ENCODE data around the gene SPNS2.

The SPNS2 gene

DNA sequence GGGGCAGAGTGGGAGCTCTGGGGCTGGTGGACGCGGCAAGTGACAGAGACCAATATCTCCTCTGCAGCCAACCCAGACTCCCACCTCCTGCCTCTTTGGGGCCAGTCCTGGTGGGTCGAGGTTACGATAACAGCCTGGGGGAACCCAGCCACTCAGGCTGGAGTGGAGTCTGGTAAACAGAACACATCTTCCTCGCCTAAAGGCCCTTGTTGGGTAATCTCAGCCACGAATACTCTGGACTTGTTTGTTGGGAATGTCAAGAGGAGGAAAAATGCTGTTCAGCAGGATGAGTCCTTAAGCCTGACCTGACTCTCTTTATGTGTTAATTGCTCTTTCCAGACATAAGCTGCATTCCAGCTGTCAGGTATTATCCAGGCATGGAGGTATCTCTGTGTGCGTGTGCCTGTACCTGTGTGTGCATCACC lies 8.0 kb upstream of the SPNS2 start:
- TF ChIP-seq ZBTB7A (IDR thresholded peaks at IDR 0.05; ENCODE audit: low read depth) (no peak), YY1 (IDR thresholded peaks at IDR 0.05; ENCODE audit: low read depth) (no peak), TAF1 (IDR thresholded peaks at IDR 0.05; ENCODE audit: low read depth) (no peak), TCF12 (IDR thresholded peaks at IDR 0.05; ENCODE audit: low read depth) (no peak), RAD21 (IDR thresholded peaks at IDR 0.05; ENCODE audit: low read depth) (no peak), CEBPB (IDR thresholded peaks at IDR 0.05) (no peak), CREB1 (IDR thresholded peaks at IDR 0.05; ENCODE audit: low read depth) (no peak), EGR1 (IDR thresholded peaks at IDR 0.05) (no peak), TEAD4 (IDR thresholded peaks at IDR 0.05) (no peak), FOXM1 (IDR thresholded peaks at IDR 0.05; ENCODE audit: borderline replicate concordance, low read depth) (no peak), NFIC (IDR thresholded peaks at IDR 0.05) (no peak), EP300 (IDR thresholded peaks at IDR 0.05; ENCODE audit: borderline replicate concordance) (no peak)
- TF ChIP-seq, protein P1, sequence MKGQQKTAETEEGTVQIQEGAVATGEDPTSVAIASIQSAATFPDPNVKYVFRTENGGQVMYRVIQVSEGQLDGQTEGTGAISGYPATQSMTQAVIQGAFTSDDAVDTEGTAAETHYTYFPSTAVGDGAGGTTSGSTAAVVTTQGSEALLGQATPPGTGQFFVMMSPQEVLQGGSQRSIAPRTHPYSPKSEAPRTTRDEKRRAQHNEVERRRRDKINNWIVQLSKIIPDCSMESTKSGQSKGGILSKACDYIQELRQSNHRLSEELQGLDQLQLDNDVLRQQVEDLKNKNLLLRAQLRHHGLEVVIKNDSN (IDR thresholded peaks at IDR 0.05) = no peak
- TF ChIP-seq, protein P2, sequence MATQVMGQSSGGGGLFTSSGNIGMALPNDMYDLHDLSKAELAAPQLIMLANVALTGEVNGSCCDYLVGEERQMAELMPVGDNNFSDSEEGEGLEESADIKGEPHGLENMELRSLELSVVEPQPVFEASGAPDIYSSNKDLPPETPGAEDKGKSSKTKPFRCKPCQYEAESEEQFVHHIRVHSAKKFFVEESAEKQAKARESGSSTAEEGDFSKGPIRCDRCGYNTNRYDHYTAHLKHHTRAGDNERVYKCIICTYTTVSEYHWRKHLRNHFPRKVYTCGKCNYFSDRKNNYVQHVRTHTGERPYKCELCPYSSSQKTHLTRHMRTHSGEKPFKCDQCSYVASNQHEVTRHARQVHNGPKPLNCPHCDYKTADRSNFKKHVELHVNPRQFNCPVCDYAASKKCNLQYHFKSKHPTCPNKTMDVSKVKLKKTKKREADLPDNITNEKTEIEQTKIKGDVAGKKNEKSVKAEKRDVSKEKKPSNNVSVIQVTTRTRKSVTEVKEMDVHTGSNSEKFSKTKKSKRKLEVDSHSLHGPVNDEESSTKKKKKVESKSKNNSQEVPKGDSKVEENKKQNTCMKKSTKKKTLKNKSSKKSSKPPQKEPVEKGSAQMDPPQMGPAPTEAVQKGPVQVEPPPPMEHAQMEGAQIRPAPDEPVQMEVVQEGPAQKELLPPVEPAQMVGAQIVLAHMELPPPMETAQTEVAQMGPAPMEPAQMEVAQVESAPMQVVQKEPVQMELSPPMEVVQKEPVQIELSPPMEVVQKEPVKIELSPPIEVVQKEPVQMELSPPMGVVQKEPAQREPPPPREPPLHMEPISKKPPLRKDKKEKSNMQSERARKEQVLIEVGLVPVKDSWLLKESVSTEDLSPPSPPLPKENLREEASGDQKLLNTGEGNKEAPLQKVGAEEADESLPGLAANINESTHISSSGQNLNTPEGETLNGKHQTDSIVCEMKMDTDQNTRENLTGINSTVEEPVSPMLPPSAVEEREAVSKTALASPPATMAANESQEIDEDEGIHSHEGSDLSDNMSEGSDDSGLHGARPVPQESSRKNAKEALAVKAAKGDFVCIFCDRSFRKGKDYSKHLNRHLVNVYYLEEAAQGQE (IDR thresholded peaks at IDR 0.05; ENCODE audit: low read depth) = no peak
- TF ChIP-seq, protein P3, sequence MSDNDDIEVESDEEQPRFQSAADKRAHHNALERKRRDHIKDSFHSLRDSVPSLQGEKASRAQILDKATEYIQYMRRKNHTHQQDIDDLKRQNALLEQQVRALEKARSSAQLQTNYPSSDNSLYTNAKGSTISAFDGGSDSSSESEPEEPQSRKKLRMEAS (IDR thresholded peaks at IDR 0.05) = no peak

DNA sequence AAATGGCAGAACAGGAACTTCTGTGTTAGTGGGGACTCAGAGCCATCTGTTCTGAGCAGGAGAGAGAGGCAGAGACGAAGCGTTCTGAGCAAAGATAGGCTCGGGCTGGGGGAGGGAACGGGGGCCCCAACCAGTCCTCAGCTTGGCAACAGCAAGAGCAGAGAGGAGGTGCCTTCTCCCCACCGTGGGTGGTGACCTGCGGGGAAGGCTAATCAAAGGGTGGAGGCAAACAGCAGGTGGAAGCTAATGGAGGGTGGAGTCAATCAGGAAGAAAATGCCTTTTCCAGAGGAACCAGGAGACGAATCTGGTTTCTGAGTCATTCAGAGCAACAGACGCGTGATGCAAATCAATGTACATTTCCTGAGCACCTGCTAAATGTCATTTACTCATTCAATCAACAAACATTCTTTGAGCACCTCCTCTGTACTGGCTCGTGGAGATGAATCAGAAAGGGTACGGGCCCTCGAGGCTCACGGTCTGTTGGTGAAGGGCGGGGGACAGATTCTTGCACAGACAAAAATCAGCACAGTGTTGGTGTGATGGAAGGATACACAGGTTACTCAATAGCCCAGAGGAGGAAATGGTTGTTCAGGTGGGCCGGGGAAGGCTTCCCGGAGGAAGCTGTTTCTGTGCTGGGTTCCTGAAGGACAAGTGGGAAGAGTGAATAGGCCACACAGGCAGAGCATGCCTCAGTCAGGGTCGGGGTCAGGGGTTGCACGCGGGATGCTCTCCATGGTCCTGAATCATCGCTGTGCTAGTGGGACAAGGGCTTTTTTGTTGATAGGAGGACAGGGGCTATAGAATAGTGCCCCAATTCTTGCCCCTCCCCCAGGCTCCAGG lies 5.7 kb upstream of the SPNS2 start:
- TF ChIP-seq, protein P3 (IDR thresholded peaks at IDR 0.05) = peak; percentile 77
- TF ChIP-seq CEBPB (IDR thresholded peaks at IDR 0.05) (no peak), TEAD4 (IDR thresholded peaks at IDR 0.05) (peak; percentile 42; the same call in 1 of the 2 replicates), YY1 (IDR thresholded peaks at IDR 0.05; ENCODE audit: low read depth) (no peak), RAD21 (IDR thresholded peaks at IDR 0.05; ENCODE audit: low read depth) (peak; percentile 5; the same call in 1 of the 2 replicates), NFIC (IDR thresholded peaks at IDR 0.05) (no peak), TCF12 (IDR thresholded peaks at IDR 0.05; ENCODE audit: low read depth) (no peak), FOXM1 (IDR thresholded peaks at IDR 0.05; ENCODE audit: borderline replicate concordance, low read depth) (no peak), EGR1 (IDR thresholded peaks at IDR 0.05) (no peak), ZBTB7A (IDR thresholded peaks at IDR 0.05; ENCODE audit: low read depth) (peak; percentile 79), TAF1 (IDR thresholded peaks at IDR 0.05; ENCODE audit: low read depth) (no peak), EP300 (IDR thresholded peaks at IDR 0.05; ENCODE audit: borderline replicate concordance) (no peak), CREB1 (IDR thresholded peaks at IDR 0.05; ENCODE audit: low read depth) (no peak)
- TF ChIP-seq, protein P2 (IDR thresholded peaks at IDR 0.05; ENCODE audit: low read depth) = peak; percentile 97
- TF ChIP-seq, protein P1 (IDR thresholded peaks at IDR 0.05) = 0 out of 2 replicates have a peak, but pooled peaks have one; percentile 13

DNA sequence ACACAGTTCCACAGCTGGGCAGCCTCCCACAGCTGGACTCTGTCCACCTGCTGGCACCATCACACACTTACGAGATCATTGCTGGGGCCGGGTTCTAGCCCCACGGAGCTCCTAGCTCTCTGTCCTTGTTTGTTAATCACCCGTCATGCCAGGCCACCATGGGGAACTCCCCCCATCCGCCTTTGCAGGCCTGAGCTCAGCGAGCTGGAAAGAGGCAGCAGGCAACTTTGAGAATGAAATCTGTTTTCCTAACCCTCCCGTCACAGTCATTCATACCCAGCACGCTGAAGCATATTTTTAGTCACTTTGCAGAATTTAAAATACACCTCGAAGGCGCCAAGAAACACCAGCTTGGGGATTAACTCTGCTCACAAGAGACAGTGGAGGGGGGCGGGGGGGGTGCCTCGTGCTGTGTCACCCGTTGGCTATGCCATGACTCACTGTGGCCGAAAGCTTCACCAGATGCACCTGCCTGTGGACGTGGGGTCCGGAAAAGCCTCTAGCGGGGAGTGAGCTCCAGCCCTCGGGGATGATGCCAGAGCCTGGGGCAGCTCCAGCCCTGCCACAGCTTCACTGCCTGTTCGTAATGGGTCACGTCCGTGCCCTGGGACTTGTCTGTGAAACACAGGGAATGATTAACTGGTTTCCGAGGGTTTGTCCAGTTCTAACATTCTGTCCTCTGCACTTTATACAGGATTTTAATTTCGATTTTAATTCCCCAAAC lies 1.4 kb upstream of the SPNS2 start:
- TF ChIP-seq, protein P1 (IDR thresholded peaks at IDR 0.05) = no peak
- TF ChIP-seq NFIC (IDR thresholded peaks at IDR 0.05) (no peak), CEBPB (IDR thresholded peaks at IDR 0.05) (no peak), TCF12 (IDR thresholded peaks at IDR 0.05; ENCODE audit: low read depth) (peak; percentile 75)
- TF ChIP-seq, protein P3 (IDR thresholded peaks at IDR 0.05) = peak; percentile 31; the same call in 1 of the 2 replicates

DNA sequence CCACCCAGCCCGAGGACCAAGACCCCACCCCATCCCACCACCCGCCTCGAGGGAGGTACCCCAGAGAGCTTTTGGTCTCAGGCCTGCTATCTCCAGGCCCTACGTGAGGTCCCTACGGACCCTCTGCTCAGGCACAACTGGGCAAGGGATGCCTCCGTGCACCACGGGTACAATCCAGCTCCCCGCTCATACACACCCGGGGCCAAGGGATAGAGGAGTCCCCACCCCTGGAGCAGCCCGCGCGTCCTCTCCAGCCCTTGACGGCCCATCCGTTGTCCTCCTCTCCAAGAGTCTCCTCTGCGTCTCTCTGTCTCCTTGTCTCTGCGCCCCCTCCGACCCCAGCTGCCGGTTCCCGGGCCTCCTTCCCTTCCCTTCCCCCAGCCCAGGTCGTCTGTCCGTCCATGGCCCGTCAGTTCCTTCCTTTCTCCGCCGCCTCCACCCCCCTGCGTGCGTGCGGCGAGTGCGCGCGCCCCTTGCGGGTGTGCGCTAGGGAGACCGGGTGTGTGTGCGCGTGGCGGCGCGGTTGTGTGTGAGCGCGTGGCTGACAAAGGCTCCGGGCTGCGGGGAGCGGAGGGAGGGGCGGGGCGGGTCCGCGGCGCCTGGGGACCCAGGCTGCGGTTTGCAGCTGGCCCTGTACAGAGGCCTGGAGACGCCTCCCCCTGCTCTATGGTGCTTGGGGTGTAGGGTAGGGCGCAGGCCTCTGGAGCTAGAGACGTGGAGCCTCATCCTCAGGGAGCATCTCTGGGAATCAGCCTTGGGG lies 930 bp downstream of the SPNS2 start:
- TF ChIP-seq EGR1 (IDR thresholded peaks at IDR 0.05) (no peak), ZBTB7A (IDR thresholded peaks at IDR 0.05; ENCODE audit: low read depth) (peak; percentile 42; the same call in 1 of the 2 replicates)
